Measurements from ENCODE around the gene NLRP6. TPM values are rescaled to one million over a fixed set of nuclear protein-coding genes. Genes with fewer than 3 reads are reported as not detected.

The NLRP6 gene
- total RNA-seq, 1 experiment from 2014 or later: not detected

DNA sequence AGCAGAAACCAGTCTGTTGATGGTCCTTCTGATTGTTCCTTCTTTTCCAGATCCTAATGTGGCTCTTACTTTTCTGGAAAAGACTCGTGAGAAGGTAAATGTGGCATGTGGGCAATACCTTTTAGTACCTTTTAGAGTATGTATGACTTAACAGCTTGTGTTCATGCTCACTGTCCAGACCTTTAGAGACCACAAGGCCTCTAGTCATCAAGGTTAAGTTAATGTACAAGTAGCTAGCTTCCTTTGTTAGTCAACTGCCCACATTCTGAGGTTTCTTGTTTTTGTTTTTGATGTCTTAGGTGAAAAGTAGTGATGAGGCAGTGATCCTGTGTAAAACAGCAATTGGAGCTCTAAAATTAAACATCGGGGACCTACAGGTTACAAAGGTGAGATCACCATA lies 33.8 kb upstream of the NLRP6 start:
- Histone ChIP-seq H3K27ac (ENCODE audit: insufficient read length, low read depth, low read length) (no peak overlapping the region), H3K27me3 (ENCODE audit: insufficient read depth, low read length) (no peaks in the 10 kb centered on the region), H3K9me3 (ENCODE audit: control insufficient read depth, low read depth, low read length) (no peaks in the 10 kb centered on the region), H3K9ac (ENCODE audit: extremely low read depth, insufficient read length, low read length) (no peak overlapping the region), H3T11ph (ENCODE audit: low read length) (no peak overlapping the region), H3K23me2 (ENCODE audit: insufficient read length, low read depth, low read length, poor library complexity, severe bottlenecking) (no peaks in the 10 kb centered on the region), H2BK15ac (ENCODE audit: low read depth, low read length) (no peak overlapping the region), H3K79me1 (ENCODE audit: insufficient read depth, low read depth, low read length, poor library complexity, severe bottlenecking) (peaks cover 7% of the 10 kb centered on the region), H3K4me2 (ENCODE audit: insufficient read depth, insufficient read length, low read length) (no peak overlapping the region), H3K14ac (ENCODE audit: insufficient read depth, low read length) (no peak overlapping the region), H3K4me1 (ENCODE audit: insufficient read depth, low read length) (no peaks in the 10 kb centered on the region), H2BK120ac (ENCODE audit: low read depth, low read length, poor library complexity, severe bottlenecking) (no peak overlapping the region), H3K23ac (ENCODE audit: insufficient read length, low read depth, low read length) (no peak overlapping the region), H4K20me1 (ENCODE audit: control insufficient read depth, insufficient read depth, insufficient read length) (no peaks in the 10 kb centered on the region), H2BK5ac (ENCODE audit: insufficient read length, low read length) (no peak overlapping the region), H3K18ac (ENCODE audit: insufficient read length, low read depth, low read length) (no peak overlapping the region), H4K91ac (ENCODE audit: insufficient read length, low read depth, low read length) (no peak overlapping the region), H4K8ac (replicated peaks; ENCODE audit: insufficient read length, low read depth, low read length) (no peak overlapping the region), H3K4ac (ENCODE audit: low read depth, low read length) (no peak overlapping the region), H4K5ac (ENCODE audit: insufficient read length, low read depth, low read length) (no peak overlapping the region), H3K56ac (ENCODE audit: insufficient read length, low read depth, low read length) (no peak overlapping the region), H2AK5ac (ENCODE audit: insufficient read length, low read length) (no peak overlapping the region), H2BK20ac (ENCODE audit: low read depth, low read length, poor library complexity, severe bottlenecking) (no peak overlapping the region), H2BK12ac (ENCODE audit: insufficient read length, low read depth, low read length) (no peak overlapping the region), H3K79me2 (ENCODE audit: insufficient read depth, low read length) (no peaks in the 10 kb centered on the region), H2AFZ (ENCODE audit: low read length) (no peak overlapping the region)
- Mint-ChIP-seq H3K36me3 (ENCODE audit: insufficient read depth in 1 of 3, low read depth in 3 of 3) (peaks cover 52 to 90% (median 68%) of the 10 kb centered on the region in 3 experiments; a peak in 6 of 7 replicates), H3K4me1 (no peaks in the 10 kb centered on the region), H3K27ac (no peak overlapping the region), H3K27me3 (ENCODE audit: low read depth) (no peaks in the 10 kb centered on the region; the same call in 1 of the 2 replicates), H3K4me3 (no peak overlapping the region), H3K9me3 (no peaks in the 10 kb centered on the region)
- WGBS (ENCODE audit: extremely low coverage, insufficient read length, low lambda C conversion rate): no CpG with 5 or more reads among the region's 2 CpGs
- TF ChIP-seq, protein P1, sequence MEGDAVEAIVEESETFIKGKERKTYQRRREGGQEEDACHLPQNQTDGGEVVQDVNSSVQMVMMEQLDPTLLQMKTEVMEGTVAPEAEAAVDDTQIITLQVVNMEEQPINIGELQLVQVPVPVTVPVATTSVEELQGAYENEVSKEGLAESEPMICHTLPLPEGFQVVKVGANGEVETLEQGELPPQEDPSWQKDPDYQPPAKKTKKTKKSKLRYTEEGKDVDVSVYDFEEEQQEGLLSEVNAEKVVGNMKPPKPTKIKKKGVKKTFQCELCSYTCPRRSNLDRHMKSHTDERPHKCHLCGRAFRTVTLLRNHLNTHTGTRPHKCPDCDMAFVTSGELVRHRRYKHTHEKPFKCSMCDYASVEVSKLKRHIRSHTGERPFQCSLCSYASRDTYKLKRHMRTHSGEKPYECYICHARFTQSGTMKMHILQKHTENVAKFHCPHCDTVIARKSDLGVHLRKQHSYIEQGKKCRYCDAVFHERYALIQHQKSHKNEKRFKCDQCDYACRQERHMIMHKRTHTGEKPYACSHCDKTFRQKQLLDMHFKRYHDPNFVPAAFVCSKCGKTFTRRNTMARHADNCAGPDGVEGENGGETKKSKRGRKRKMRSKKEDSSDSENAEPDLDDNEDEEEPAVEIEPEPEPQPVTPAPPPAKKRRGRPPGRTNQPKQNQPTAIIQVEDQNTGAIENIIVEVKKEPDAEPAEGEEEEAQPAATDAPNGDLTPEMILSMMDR (conservative IDR thresholded peaks at IDR 0.05): no peak
- DNase-seq: no peak

Measured in H9 (cell line).